K562 (cell line): ENCODE data around the gene AJAP1. TPM values are rescaled to one million over a fixed set of nuclear protein-coding genes. Genes with fewer than 3 reads are reported as not detected.

Source experiments
- ATAC-seq: fragments of 200-7000 bp; cut with Tn5 transposase; 3 replicates; pipeline ENCODE4 v1.9.1; 2020; ENCODE audit warnings: moderate library complexity
- BruUV-seq: library from RNA; stranded (reverse); fragments of 400-500 nt; replicated peaks from 2 replicates; lab custom pipeline; 2021; lab: Mats Ljungman, UMichigan
- CTCF ChIA-PET: fragments of 300-600 bp; formaldehyde crosslinking; extraction: SDS; loops from one replicate; lab custom pipeline; 2021; ENCODE audit warnings: low intra/inter-chr PET ratio; lab: Yijun Ruan, JAX
- POLR2A ChIA-PET: fragments of 300-600, 350-650 bp; sonication (Branson Sonifier 250); formaldehyde crosslinking; extraction: SDS; loops from one replicate; lab custom pipeline; 2021; ENCODE audit warnings: antibody characterized with exemption, inconsistent platforms; lab: Yijun Ruan, JAX
- DNase-seq, 4 experiments: peaks; one replicate each; pipeline versions ENCODE4 v3.0.0 to v3.0.0-alpha.2; 2011 to 2018; ENCODE audit warnings: low spot score in 3 of 4, mixed read lengths in 3 of 4; ENCODE audit errors: extremely low read depth in 1 of 4
- FAIRE-seq: peaks from 2 replicates; lab custom pipeline; 2011; peaks lifted over from hg19 to GRCh38; lab: Jason Lieb, UNC
- H2AFZ ChIP-seq: 2 replicates; pipeline ENCODE4 v1.6.0; 2011; ENCODE audit warnings: low read depth, low read length, control low read depth, inconsistent platforms
- H3K27ac ChIP-seq: fragments of 200-600 bp; 3 replicates; pipeline ENCODE4 v1.8.0; 2011; ENCODE audit warnings: low read depth, mild to moderate bottlenecking, control low read depth, inconsistent platforms, low read length, moderate library complexity, mixed read lengths; ENCODE audit errors: extremely low read depth
- H3K27me3 ChIP-seq, 2 experiments: fragments of 300-600 bp in 1 of 2; 2 replicates in 1 of 2; 3 replicates in 1 of 2; pipeline versions ENCODE4 v1.6.0 to v1.8.0; 2011; ENCODE audit warnings: inconsistent platforms in 2 of 2, low read length in 2 of 2, mild to moderate bottlenecking in 1 of 2, mixed read lengths in 1 of 2, moderate library complexity in 1 of 2; ENCODE audit not compliant: control insufficient read depth in 2 of 2, insufficient read depth in 2 of 2
- H3K36me3 ChIP-seq: fragments of 300-600 bp; 3 replicates; pipeline ENCODE4 v1.8.0; 2011; ENCODE audit warnings: mild to moderate bottlenecking, low read length, inconsistent platforms; ENCODE audit not compliant: control insufficient read depth, insufficient read depth
- H3K4me1 ChIP-seq, 2 experiments: fragments of 200-600 bp in 1 of 2; replicated peaks in 1 of 2; 2 replicates in 1 of 2; 3 replicates in 1 of 2; pipeline versions ENCODE4 v1.5.1 to v1.8.0; 2011; ENCODE audit warnings: inconsistent platforms in 2 of 2, low read length in 2 of 2, mild to moderate bottlenecking in 1 of 2, mixed read lengths in 1 of 2, moderate library complexity in 1 of 2; ENCODE audit not compliant: control insufficient read depth in 2 of 2, insufficient read depth in 2 of 2
- H3K4me2 ChIP-seq: 2 replicates; pipeline ENCODE4 v1.6.1; 2011; ENCODE audit warnings: low read length, control low read depth, inconsistent platforms, mixed read lengths; ENCODE audit not compliant: insufficient read depth
- H3K4me3 ChIP-seq: fragments of 200-600 bp; sonication (generic), shearing (Covaris generic); 2 replicates; pipeline ENCODE4 v1.5.1; 2016; ENCODE audit warnings: control low read depth, inconsistent platforms
- H3K79me2 ChIP-seq: fragments of 200-600 bp; 3 replicates; pipeline ENCODE4 v1.8.0; 2011; ENCODE audit warnings: low read length, inconsistent platforms; ENCODE audit not compliant: control insufficient read depth, insufficient read depth
- H3K9ac ChIP-seq, 2 experiments: 2 replicates each; pipeline versions ENCODE4 v1.6.0 to v1.6.1; 2011; ENCODE audit warnings: low read depth in 2 of 2, low read length in 2 of 2, control low read depth in 1 of 2, inconsistent platforms in 1 of 2, mild to moderate bottlenecking in 1 of 2, mixed read lengths in 1 of 2; ENCODE audit not compliant: insufficient read depth in 1 of 2
- H3K9me1 ChIP-seq: one replicate; pipeline ENCODE4 v1.6.0; 2011; ENCODE audit warnings: inconsistent platforms, mild to moderate bottlenecking, low read length, moderate library complexity; ENCODE audit not compliant: control insufficient read depth, insufficient read depth
- H3K9me3 ChIP-seq: replicated peaks from 2 replicates; pipeline ENCODE4 v1.5.1; 2011; ENCODE audit warnings: low read depth, low read length, inconsistent platforms; ENCODE audit not compliant: control insufficient read depth, insufficient read depth
- H4K20me1 ChIP-seq: replicated peaks from 2 replicates; pipeline ENCODE4 v1.6.1; 2011; ENCODE audit warnings: low read length, inconsistent platforms, mixed read lengths; ENCODE audit not compliant: control insufficient read depth, insufficient read depth
- CBX2 ChIP-seq: fragments of 200-600 bp; sonication (generic); IDR thresholded peaks from one replicate; pipeline ENCODE4 v1.6.1; 2012; ENCODE audit warnings: mild to moderate bottlenecking, low read length, inconsistent platforms; ENCODE audit not compliant: insufficient read depth, poor library complexity, severe bottlenecking
- CLOCK ChIP-seq: fragments of 250-450 bp; sonication (Bioruptor Pico); IDR thresholded peaks from 2 replicates; pipeline ENCODE4 v1.4.0; 2020; ENCODE audit warnings: mild to moderate bottlenecking, moderate library complexity, borderline replicate concordance
- E2F1 ChIP-seq: sonication (generic); formaldehyde crosslinking; IDR thresholded peaks from 2 replicates; pipeline ENCODE4 v1.8.1; 2023; ENCODE audit warnings: mild to moderate bottlenecking, missing genetic modification reagents, moderate library complexity
- GABPA ChIP-seq: fragments of 200-800 bp; sonication (Bioruptor generic); conservative IDR thresholded peaks from 2 replicates; pipeline ENCODE4 v1.6.1; 2016; ENCODE audit warnings: low read depth, missing genetic modification characterization, missing compliant biosample characterization
- TCF15 ChIP-seq: fragments of 250-450 bp; sonication (Bioruptor Pico); IDR thresholded peaks from 2 replicates; pipeline ENCODE4 v1.8.0; 2022; ENCODE audit warnings: moderate library complexity, mild to moderate bottlenecking, inconsistent platforms
- ZNF12 ChIP-seq: sonication (generic); formaldehyde crosslinking; IDR thresholded peaks from 2 replicates; pipeline ENCODE4 v1.4.0; 2020; ENCODE audit warnings: mild to moderate bottlenecking, missing genetic modification reagents
- ZNF24 ChIP-seq: fragments of 450-650 bp; IDR thresholded peaks from 2 replicates; pipeline ENCODE4 v1.6.1; 2016
- ZNF316 ChIP-seq: fragments of 450-650 bp; IDR thresholded peaks from 2 replicates; pipeline ENCODE4 v1.6.1; 2016
- WGBS: fragments of 100-300 bp; shearing (Covaris generic); methylation state at CpG from one replicate; pipeline ENCODE4 v1.1.6; 2016; ENCODE audit warnings: low coverage, mixed read lengths; ENCODE audit not compliant: insufficient coverage; ENCODE audit errors: missing lambda C conversion rate; 5-methylcytosine and 5-hydroxymethylcytosine counted together
- in situ Hi-C: fragments of 300-500 bp; cut with MboI; formaldehyde crosslinking; loops from 4 replicates; pipeline ENCODE4 v1.15.0; 2018; ENCODE audit warnings: inconsistent platforms, mixed read lengths
- intact Hi-C: fragments of 100-400 bp; cut with micrococcal nuclease; formaldehyde crosslinking; loops from 2 replicates; pipeline ENCODE4 v1.14.2; 2022
- polyA plus RNA-seq, 8 experiments: library from polyadenylated mRNA; depleted of rRNA in 4 of 8; stranded (reverse) in 5 of 8; unstranded in 3 of 8; fragments of >200 nt; fragmentation: Nextera tagmentation in 2 of 8; fragmentation: Illumina TruSeq in 1 of 8; extraction: Ambion mirVana in 2 of 8; extraction: Trizol in 1 of 8; gene quantifications; 2 replicates each; pipeline versions ENCODE4 v1.2.1 to v1.2.3, GENCODE V29; 2011 to 2014; ENCODE audit warnings: inconsistent platforms in 1 of 8, missing spikeins in 1 of 8
- total RNA-seq, 7 experiments: library from RNA; depleted of rRNA in 6 of 7; stranded (reverse); fragments of >200 nt in 6 of 7; fragmentation: Illumina TruSeq in 2 of 7; extraction: Trizol in 2 of 7; gene quantifications; 2 replicates each; pipeline versions ENCODE4 v1.2.1 to v1.2.3, GENCODE V29; 2011 to 2021; ENCODE audit warnings: low replicate concordance in 1 of 7
- TF ChIP-seq, protein P1 (sequence below): fragments of 450-650 bp; conservative IDR thresholded peaks from 2 replicates; pipeline ENCODE4 v1.6.1; 2016; ENCODE audit warnings: missing genetic modification characterization, low read depth, mild to moderate bottlenecking, missing compliant biosample characterization, moderate library complexity
- TF ChIP-seq, protein P2 (sequence below): fragments of 250-450 bp; sonication (Bioruptor Pico); IDR thresholded peaks from 2 replicates; pipeline ENCODE4 v1.8.0; 2022; ENCODE audit warnings: inconsistent platforms, mild to moderate bottlenecking, moderate library complexity, borderline replicate concordance

Gene AJAP1
- total and polyA plus RNA-seq, 9 of the 15 experiments (the other 6 are each of a cell fraction or from before 2014, with no cell fraction given) = not detected

DNA sequence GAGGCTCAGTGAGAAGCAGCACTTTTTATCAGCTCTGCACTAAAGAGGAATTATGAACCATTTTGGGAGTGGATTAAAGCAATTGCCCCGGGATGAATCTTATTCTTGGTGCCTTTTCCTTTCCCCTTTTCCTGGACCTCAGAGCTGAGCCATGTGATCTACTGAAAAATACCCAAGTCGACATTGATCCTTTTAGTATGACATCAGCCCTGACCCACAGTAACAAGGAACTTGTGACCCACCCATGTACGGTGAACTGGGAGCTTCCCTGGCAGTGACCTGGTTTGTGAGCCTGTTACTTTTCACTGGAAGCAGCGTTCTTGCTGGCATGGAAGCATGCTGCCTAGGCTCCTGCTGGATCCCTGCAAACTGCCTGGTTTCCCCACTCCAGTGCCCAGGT, 15.9 kb downstream of the AJAP1 start (continued):
- TF ChIP-seq, protein P1, sequence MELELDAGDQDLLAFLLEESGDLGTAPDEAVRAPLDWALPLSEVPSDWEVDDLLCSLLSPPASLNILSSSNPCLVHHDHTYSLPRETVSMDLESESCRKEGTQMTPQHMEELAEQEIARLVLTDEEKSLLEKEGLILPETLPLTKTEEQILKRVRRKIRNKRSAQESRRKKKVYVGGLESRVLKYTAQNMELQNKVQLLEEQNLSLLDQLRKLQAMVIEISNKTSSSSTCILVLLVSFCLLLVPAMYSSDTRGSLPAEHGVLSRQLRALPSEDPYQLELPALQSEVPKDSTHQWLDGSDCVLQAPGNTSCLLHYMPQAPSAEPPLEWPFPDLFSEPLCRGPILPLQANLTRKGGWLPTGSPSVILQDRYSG (tag) = no peak
- no peak for TF ChIP-seq ZNF316
- TF ChIP-seq, all 486 proteins: peak for 0

- intact Hi-C loops = no loop called here
- BruUV-seq = no TSS peak
- Histone ChIP-seq H2AFZ (no peak overlapping the region), H3K4me3 (no peak overlapping the region), H3K36me3 (no peaks in the 10 kb centered on the region), H3K9me1 (no peaks in the 10 kb centered on the region), H3K4me1 (no peaks in the 10 kb centered on the region), H3K27ac (no peak overlapping the region), H4K20me1 (no peaks in the 10 kb centered on the region; the same call in 1 of the 2 replicates), H3K27me3 (peaks cover 3 to 26% of the 10 kb centered on the region in 2 experiments; a peak in 3 of 5 replicates), H3K79me2 (no peaks in the 10 kb centered on the region), H3K4me2 (no peak overlapping the region), H3K9me3 (no peaks in the 10 kb centered on the region), H3K9ac (no peak overlapping the region)
- in situ Hi-C loops = no loop called here
- ATAC-seq (no peak), FAIRE-seq (no peak), DNase-seq (no peak)
- POLR2A ChIA-PET = no interaction called here
- TF ChIP-seq, protein P2, sequence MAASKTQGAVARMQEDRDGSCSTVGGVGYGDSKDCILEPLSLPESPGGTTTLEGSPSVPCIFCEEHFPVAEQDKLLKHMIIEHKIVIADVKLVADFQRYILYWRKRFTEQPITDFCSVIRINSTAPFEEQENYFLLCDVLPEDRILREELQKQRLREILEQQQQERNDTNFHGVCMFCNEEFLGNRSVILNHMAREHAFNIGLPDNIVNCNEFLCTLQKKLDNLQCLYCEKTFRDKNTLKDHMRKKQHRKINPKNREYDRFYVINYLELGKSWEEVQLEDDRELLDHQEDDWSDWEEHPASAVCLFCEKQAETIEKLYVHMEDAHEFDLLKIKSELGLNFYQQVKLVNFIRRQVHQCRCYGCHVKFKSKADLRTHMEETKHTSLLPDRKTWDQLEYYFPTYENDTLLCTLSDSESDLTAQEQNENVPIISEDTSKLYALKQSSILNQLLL = no peak
- no peak for TF ChIP-seq CLOCK (CRISPR knock-in tag)
- no peak for TF ChIP-seq CBX2
- TF ChIP-seq GABPA (tag) = no peak
- TF ChIP-seq TCF15 (CRISPR knock-in tag) = no peak
- no peak for TF ChIP-seq E2F1 (CRISPR knock-in tag)
- no peak for TF ChIP-seq ZNF12 (CRISPR knock-in tag)
- TF ChIP-seq ZNF24 = no peak
- 2% methylated on average over 13 of the region's 13 CpGs for WGBS
- CTCF ChIA-PET = no interaction called here
These were observed 17.4 kb downstream of the AJAP1 start for GRCh38 chr1:4671828-4672227.
